ENCODE results near the gene MYO3B.

DNA sequence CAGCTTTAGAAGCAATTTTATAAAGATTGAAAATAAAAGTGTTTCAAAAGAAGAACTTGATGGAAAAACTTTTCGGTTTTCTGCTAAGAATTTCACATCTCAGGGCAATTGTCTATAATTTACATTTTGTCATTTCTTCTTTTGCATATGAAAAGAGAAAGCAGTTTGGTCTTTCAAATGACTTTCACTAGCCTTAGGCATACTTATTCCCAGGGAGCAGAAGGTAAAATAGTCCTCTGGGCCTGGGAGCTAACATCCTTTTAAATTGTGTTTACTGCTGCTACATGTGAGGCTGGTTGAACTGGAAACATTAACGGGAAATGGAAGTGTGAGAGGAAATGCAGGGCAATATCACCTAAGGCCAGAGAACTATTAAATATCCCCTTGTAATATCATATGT lies 37.1 kb downstream of the MYO3B start:
- TF ChIP-seq, protein P1, sequence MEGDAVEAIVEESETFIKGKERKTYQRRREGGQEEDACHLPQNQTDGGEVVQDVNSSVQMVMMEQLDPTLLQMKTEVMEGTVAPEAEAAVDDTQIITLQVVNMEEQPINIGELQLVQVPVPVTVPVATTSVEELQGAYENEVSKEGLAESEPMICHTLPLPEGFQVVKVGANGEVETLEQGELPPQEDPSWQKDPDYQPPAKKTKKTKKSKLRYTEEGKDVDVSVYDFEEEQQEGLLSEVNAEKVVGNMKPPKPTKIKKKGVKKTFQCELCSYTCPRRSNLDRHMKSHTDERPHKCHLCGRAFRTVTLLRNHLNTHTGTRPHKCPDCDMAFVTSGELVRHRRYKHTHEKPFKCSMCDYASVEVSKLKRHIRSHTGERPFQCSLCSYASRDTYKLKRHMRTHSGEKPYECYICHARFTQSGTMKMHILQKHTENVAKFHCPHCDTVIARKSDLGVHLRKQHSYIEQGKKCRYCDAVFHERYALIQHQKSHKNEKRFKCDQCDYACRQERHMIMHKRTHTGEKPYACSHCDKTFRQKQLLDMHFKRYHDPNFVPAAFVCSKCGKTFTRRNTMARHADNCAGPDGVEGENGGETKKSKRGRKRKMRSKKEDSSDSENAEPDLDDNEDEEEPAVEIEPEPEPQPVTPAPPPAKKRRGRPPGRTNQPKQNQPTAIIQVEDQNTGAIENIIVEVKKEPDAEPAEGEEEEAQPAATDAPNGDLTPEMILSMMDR (IDR thresholded peaks at IDR 0.05; ENCODE audit: borderline replicate concordance, extremely low read depth, low read length, poor library complexity, severe bottlenecking), result no peak
- no peak for TF ChIP-seq EZH2 (IDR thresholded peaks at IDR 0.05; ENCODE audit: borderline replicate concordance, low read depth, low read length, severe bottlenecking)

All from DND-41 (cell line).